ENCODE results near the gene TMEM271.
"Not testable (repeated sequence)": the region's sequence is repeated elsewhere in the genome, so short reads cannot be mapped to it uniquely, and the experiment has no call there.

The TMEM271 gene

GRCh38 chr4:560731-561291 lies 15.3 kb downstream of the TMEM271 start:
- no peak for DNase-seq

GRCh38 chr4:560061-560460 lies 16.0 kb downstream of the TMEM271 start:
- DNase-seq = no peak

DNA sequence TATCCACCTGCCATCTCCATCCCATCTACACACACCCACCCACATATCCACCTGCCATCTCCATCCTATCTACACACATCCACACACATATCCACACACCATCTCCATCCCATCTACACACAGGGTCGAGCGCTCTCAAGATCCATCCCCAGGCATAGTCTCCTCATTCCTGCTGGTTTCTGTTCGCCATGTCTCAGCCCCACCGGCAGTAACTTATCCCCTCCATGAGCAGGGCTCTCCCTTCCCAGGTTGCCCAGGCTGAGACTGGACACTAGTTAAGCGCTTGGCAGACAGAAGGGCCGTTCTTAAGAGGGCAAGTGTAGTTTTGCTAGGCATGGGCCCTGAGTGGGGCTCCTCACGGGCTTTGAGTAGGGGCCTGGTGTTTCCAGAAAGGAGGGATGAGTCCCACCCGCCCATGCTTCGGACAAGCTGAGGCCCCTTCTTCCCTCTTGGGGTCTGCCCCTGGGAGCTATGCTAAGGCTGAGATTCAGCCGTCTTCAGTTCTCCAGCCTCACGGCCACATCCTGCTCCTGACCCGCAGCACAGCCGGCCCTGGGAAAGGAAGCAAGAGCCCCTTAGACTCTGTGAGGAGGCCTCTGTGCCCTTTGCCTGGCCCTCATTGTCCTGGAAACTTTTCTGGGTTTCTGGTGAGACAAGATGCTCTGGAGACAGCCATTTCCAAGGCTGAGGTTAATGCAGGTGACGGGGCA lies 20.4 kb downstream of the TMEM271 start:
- DNase-seq = no peak

DNA sequence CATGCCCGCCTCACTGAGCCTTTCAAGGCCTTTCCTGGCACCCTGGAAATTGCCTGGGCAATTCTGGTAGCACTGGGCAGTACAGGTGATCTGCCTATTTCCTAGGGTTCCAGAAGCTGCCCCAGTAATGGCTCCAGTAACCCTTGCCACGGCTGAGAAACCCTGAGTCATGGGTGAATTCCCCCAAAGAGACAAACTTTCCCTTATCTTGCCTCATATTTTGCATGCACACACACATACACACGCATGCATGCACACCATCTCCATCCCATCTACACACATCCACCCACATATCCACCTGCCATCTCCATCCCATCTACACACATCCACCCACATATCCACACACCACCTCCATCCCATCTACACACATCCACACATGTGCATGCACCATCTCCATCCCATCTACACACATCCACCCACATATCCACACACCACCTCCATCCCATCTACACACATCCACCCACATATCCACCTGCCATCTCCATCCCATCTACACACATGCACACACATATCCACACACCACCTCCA lies 21.2 kb downstream of the TMEM271 start:
- not testable (repeated sequence) for DNase-seq

- DNase-seq = no peak
Measured at GRCh38 chr4:552019-552418, 24.1 kb downstream of the TMEM271 start.

DNA sequence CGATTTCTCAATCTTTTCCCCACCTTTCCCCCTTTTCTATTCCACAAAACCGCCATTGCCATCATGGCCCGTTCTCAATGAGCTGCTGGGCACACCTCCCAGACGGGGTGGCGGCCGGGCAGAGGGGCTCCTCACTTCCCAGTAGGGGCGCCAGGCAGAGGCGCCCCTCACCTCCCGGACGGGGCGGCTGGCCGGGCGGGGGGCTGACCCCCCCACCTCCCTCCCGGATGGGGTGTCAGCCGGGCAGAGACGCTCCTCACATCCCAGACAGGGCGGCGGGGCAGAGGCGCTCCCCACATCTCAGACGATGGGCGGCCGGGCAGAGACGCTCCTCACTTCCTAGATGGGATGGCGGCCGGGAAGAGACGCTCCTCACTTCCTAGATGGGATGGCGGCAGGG lies 25.8 kb downstream of the TMEM271 start:
- not testable (repeated sequence) for DNase-seq

- DNase-seq = no peak
Measured at GRCh38 chr4:548976-549375, 27.1 kb downstream of the TMEM271 start.

DNA sequence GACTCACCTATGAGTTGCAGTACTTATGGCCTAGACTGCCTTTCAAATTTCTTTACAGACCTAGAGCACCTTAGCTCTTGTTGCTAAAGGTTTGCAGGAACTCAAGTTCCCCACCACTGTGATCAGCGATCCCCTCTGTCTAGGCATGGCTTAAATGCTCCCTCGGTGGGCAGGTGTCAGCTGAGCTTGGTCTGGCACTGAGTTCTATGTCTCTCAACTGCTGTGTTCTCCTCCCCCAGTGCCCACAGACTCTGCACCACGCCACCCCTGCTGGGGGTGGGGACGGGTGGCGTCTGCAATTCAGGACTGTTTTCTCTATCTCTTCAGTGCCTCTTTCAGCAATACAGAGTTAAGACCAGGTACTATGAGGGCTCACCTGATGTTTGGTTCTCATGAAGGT lies 30.5 kb downstream of the TMEM271 start:
- no peak for DNase-seq

GRCh38 chr4:544386-545105 lies 31.5 kb downstream of the TMEM271 start:
- no peak for DNase-seq

- DNase-seq = no peak
Measured at GRCh38 chr4:541271-541670, 34.8 kb downstream of the TMEM271 start.

GRCh38 chr4:538542-539142 lies 37.5 kb downstream of the TMEM271 start:
- no peak for DNase-seq

GRCh38 chr4:537436-538264 lies 38.4 kb downstream of the TMEM271 start:
- no peak for DNase-seq

- DNase-seq = no peak
Measured at GRCh38 chr4:536351-536972, 39.6 kb downstream of the TMEM271 start.

DNA sequence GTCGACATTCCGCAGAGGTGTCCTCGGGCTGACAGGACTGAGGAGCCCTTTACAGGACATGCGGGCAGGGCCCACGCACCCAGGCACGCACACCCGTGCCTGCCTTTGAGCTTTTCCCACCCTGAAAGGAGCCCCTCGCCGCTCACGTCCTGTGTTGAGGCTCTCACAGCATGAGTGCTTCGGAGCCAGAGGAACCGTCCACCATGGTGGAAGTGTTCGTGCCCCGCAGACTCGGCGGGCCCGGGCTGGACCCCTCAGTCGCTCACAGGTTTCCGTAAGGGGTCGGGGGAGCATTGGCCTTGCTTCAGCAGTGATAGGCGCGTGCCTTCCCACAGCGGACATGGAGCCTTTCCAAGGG lies 40.2 kb downstream of the TMEM271 start:
- DNase-seq = no peak

GRCh38 chr4:535181-535923 lies 40.7 kb downstream of the TMEM271 start:
- no peak for DNase-seq

DNA sequence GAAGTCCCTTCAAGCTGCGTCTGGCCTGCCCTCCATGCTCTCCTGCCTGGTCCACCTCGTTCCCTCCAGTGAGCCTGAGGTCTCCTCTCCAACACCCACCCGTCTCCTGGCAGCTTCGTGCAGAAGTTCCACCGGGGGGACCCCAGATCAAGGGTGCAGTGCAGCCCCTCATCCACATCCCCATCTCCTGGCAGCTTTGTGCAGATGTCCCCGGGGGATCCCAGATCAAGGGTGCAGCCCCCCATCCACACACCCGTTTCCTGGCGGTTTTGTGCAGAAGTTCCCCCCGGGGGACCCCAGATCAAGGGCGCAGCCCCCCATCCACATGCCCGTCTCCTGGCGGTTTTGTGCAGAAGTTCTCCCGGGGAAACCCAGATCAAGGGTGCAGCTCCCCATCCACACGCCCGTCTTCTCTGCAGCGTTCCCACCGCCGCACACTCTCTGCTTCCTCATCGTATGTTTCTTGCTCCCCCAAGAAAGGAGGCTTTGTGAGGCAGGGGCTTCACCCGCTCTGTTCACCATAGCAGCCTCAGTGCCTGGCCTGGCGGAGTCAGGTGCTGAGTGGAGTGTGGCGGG lies 41.4 kb downstream of the TMEM271 start:
- no peak for DNase-seq

DNA sequence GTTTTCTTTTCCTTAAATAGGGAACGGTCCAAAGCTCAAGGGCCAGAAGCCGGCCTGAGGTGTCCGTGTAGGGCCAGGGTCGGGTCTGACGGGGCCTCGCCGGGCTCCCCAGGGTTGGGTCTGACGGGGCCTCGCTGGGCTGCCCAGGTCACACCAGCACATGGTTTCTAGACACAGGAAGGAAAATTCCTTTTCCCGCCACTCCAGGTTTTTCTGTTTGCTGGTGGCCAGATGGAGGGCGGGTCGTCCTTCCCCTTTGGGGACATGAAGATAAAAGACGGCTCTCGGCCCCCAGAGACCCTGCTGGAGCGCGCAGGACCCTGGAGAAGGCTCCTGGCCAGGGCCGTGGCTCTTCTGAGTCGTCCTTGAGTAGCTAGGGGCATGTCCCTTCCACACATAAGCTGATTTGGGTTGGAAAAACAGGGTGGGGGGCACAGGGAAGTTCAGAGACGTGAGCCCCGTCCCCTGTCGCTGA lies 42.0 kb downstream of the TMEM271 start:
- no peak for DNase-seq

- DNase-seq = no peak
Measured at GRCh38 chr4:533318-534100, 42.6 kb downstream of the TMEM271 start.

GRCh38 chr4:532588-533317 lies 43.3 kb downstream of the TMEM271 start:
- no peak for DNase-seq
